ENCODE results near the gene MRPL44. TPM values are rescaled to one million over a fixed set of nuclear protein-coding genes. Genes with fewer than 3 reads are reported as not detected.
"Not testable (repeated sequence)": the region's sequence is repeated elsewhere in the genome, so short reads cannot be mapped to it uniquely, and the experiment has no call there.

MRPL44 gene
- polyA plus RNA-seq, 3 donors = 32.1 to 37.7 (median 34.0) TPM

DNA sequence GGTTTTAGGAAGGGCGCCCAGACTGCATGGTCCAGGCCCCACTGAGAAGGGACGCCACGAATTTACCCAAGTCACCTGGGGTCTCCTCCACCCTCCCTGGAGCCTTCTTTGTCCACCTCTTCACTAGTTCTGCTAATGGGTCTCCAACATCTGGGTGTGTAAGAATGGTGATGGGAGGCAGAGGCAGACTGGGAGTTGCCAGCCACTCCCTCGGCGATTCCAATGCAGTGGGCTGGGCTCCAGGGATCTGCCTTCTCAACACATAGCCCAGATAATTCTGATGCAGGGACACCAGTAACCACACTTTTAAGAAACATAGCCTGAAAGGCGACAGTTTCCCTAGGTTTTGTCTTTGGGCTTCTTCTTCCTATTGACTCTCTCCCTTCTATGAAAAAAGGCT is 39.1 kb downstream of the MRPL44 start:
- no peak for DNase-seq

DNA sequence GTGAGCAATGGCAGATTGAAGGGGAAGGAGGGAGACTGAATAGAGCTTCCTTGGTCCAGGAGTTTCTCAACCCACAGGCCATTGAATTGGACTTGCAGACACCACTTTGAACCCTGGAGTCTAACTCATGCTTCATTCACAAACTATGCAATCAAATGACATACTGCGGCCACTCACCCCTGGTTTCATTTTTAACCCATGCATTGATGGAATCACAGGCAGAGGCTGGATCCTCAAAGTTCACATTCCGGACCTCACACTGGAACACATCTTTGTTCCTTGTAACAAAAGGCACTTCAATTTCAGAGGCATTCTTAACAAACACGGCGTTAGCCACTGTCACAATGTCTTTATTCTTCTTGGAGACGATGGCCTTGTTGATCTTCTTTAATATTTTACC is 40.7 kb downstream of the MRPL44 start:
- no peak for DNase-seq

DNA sequence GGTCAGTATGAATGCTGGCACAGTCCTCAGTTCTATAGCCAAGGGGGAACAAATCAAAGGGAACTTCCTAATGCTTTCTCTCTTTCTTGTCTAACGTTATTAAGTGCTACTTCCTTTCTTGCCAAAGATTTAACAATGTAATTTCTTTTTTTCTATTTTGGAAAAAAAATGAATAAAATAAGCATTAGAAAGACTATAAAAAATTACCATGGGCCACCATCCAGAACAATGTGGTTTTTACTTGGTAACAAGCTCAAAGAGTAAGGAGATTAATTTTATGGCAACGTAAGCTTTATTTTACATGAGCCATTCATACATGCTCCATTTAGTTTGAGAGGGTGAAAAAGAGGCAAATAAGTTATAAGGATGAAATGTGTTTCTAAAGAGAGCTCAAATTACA is 41.7 kb downstream of the MRPL44 start:
- DNase-seq = no peak

DNA sequence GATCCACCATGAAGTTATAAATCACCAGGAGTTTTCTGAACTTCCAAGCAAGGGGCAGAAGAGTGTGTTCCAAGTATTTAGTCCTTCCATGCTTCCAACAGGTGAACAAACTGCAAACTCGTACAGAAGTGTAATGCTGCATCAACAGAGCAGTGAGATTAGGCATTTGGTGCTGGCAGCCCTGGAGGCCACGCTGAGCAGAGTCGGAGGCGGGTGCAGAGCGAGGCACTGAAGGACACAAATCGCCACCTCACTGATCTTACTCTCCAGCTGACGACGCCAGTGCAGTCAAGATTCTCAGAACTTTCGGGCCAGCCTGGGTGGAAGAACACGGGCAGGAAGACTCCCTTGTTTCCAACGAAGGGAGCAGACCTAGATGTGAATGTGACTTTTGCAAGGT is 42.6 kb downstream of the MRPL44 start:
- DNase-seq = no peak

DNA sequence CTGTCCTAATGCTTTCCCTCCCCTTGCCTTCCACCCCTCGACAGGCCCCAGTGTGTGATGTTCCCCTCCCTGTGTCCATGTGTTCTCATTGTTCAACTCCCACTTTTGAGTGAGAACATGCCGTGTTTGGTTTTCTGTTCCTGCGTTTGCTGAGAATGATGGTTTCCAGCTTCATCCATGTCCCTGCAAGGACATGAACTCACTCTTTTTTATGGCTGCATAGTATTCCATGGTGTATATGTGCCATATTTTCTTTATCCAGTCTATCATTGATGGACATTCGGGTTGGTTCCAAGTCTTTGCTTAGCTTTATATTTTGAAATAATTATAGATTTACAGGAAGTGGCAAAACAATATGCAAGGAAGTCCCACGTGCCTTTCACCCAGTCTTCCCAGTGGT is 43.4 kb downstream of the MRPL44 start:
- DNase-seq = not testable (repeated sequence)

DNA sequence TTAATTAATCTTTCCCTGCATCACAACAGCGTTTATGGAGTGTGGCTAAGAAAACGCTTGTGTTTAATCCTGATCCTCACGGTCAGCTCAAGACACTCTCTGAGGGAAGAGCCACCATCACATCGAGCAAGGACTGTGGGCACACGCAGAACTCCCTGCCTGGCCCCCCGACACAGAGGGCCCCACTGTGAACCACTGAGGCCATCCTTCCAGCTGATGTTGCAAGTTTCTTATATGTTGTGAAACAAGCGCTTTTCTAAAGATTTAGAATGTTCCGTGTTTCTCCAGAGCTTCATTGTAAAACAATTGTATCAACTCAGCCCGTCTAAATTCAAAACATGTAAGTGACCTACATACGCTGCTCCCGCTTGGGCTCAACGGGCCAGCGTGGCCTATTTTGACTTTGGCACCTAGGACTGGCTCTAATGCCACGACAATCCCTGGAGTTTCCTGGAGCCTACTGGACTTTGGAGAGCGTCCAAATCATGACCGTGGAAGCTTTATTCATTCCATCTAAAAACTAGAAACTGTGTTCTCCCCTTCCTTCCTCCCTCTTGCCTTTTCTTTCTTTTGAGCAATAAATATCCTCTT is 46.9 kb downstream of the MRPL44 start:
- no peak for DNase-seq

DNA sequence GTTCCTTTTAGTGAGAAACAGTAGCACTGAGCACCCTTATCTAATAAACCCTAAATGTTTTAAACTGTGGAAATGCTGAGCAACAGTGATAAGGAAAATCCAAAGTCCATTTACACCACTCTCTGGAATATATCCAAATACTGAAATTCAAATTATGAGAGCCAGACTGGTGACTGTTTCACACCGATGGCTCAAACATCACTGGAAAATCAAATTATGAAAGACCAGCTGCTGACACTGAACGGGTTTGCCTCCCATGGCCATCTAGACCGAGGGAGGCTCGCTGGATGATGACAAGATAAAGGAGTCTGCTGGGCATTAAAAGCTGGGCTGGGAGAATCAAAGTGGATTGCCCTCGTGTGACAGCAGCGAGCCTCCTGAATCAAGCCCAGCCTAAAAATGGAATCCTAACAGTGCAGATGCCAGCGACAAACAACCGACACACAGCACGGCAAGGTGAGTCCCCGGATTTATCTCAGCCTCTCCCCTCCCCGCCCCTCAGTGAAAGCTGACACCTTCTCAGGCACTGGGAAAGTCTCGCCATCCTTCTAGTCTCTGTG is 51.5 kb downstream of the MRPL44 start:
- no peak for DNase-seq

DNA sequence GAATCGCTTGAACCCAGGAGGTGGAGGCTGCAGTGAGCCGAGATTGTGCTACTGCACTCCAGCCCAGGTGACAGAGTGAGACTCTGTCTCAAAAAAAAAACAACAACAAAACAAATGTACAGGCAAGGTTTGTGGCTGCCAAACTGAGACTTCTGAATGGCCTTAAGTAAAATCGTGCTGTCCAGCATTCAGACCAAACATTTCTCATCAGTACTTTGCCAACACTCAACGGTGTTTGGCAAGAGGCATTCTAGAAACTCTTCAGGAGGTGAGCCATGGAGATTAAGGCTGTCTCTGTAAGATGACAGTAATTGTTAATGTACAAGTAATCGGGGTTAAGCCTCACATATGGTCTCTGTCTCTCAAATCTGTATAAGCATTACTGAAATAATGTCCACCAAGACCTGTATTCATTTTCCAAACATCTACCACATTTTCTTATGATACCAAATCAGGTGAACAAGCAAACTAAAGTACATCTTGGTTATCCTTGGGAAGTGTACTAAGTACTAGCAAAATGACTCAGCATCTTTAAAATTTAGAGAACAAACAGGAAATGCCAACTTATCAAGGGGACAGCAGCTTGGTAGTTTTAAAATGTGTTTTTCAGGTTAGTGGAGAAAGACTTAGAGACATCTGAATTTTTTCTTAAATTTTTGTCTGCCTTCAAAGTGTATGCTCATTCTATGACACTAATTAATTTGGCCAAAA is 52.5 kb downstream of the MRPL44 start:
- DNase-seq = no peak

DNA sequence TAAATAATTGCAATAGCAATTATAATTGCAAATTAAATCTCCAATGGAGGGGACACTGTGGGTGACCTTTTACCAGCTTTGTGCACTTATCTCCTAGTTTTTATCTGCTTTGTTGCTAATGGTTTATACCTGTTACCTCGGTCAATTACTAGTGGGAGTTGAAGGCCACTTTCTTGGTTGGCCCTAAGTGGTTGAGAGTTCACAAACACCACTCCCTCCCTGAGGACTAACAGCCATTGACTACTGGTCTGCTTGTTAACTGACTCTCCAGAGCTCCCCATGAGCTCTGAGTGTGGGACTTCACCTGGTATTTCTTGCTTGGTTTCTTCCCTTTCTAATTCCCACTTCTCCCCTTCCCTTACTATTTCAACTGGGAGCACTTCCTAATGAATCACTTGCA is 54.6 kb downstream of the MRPL44 start:
- no peak for DNase-seq

DNA sequence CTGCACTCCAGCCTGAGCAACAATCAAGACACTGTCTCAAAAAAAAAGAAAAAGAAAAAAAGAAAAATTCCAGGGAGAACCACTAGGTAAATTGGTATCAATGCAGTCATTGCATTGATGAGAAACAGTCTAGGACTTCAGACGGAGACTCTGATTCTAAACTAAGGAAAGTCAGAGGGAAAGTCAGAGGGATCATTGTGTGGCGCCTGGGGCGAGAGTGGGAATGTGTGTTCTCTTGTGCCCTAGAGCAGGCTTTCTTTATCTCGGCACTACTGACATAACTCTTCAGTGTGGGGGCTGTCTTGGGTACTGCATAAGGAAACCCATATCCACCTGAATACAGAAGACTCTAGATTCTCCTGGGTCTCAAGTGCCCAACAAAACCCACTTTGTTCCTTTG is 57.1 kb downstream of the MRPL44 start:
- DNase-seq = no peak

DNA sequence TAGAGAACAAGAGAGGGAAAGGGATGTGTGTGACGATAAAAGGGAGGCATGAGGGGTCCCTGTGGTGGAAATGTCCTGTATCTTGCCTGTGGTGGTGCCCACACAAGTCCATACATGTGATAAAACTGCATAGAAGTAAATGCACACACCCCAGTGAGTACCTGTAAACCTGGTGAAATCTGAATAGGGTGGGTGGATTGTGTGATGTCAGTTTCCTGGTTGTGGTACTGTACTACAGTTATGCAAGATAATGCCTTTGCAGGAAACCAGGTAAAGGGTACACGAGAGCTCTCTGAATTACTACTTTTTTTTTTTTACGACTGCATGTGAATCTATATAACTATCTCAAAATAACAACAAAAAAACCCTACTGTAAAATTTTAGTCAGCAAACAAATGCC is 59.7 kb downstream of the MRPL44 start:
- no peak for DNase-seq

Other genes starting within 250 kb of the MRPL44 start
- 10 to 100 TPM in 2 of 3 donors, 1 to 10 TPM in 1; 10.0 to 16.1 (median 11.1) TPM for gene AP1S3, start 119.9 kb upstream of the MRPL44 start, polyA plus RNA-seq (ENCODE audit: insufficient read length in 3 of 3)
- 10 to 100 TPM; 52.2 to 59.9 (median 56.2) TPM for gene WDFY1, start 12.1 kb upstream of the MRPL44 start, polyA plus RNA-seq (ENCODE audit: insufficient read length in 3 of 3)
- gene SERPINE2, start 81.8 kb downstream of the MRPL44 start, polyA plus RNA-seq (ENCODE audit: insufficient read length in 3 of 3) = 100 to 1,000 TPM; 110 to 119 (median 112) TPM

Data from renal pelvis (tissue), 4 donors.